IPS-15b (cell line): ENCODE results near the gene ERMARD.
A peak's percentile ranks its signal among the peaks of the same experiment; 100 is the strongest.

ENCODE experiments used
- H3K27me3 ChIP-seq: one replicate; pipeline ENCODE4 v1.6.1; 2013; ENCODE audit warnings: low read length; ENCODE audit not compliant: control insufficient read depth, insufficient read depth
- H3K36me3 ChIP-seq: one replicate; pipeline ENCODE4 v1.6.1; 2013; ENCODE audit warnings: low read length; ENCODE audit not compliant: control insufficient read depth, insufficient read depth
- H3K4me1 ChIP-seq: one replicate; pipeline ENCODE4 v1.6.1; 2013; ENCODE audit warnings: mild to moderate bottlenecking, low read length; ENCODE audit not compliant: control insufficient read depth, insufficient read depth
- H3K4me3 ChIP-seq: one replicate; pipeline ENCODE4 v1.5.1; 2013; ENCODE audit warnings: low read depth, low read length
- H3K9ac ChIP-seq: one replicate; pipeline ENCODE4 v1.6.1; 2013; ENCODE audit warnings: low read depth, mild to moderate bottlenecking, low read length
- H3K9me3 ChIP-seq: one replicate; pipeline ENCODE4 v1.6.1; 2013; ENCODE audit warnings: mild to moderate bottlenecking, low read length; ENCODE audit not compliant: control insufficient read depth, insufficient read depth

ERMARD gene

DNA sequence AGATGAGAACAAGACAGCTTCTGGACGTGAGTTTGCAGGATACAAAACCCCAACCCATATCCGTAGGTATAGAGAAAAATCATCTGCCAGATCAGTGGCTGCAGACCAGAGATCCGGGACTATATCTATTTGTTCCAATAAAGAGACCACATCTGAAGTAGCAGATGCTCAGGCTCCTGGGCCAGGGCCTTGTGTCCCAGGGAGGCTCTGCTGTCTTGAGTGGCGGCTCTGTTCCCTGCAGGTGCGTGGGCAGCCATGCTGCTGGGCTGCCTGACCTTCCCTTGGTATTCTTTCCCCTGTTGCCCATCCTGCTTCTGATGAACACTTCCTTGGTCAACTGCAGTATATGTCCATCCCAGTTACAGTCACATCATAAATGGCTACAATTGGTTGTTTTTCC lies 34.9 kb downstream of the ERMARD start:
- Histone ChIP-seq H3K36me3 (no peaks in the 10 kb centered on the region), H3K4me1 (no peaks in the 10 kb centered on the region), H3K4me3 (no peak overlapping the region), H3K27me3 (peaks cover 13% of the 10 kb centered on the region), H3K9me3 (no peaks in the 10 kb centered on the region), H3K9ac (no peak overlapping the region)

DNA sequence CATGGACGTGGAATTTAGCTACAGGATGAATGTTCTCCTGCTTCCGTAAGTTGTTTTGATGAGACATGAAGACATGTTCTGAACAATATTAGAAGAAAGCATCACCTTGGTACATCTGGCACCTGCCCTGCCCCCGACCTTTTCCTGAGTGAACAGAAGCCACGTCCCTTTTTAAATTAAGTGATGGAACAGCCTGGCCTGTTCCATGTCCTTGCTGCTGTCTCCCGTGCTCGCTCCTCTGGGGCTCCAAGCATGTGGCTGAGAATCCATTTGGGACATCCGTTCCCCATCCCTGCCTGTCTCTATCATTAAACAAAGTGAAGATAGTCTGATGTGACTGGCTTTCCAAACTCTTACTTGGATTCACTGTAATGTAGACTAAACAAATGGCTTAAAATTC lies 36.4 kb downstream of the ERMARD start:
- Histone ChIP-seq H3K36me3 (no peaks in the 10 kb centered on the region), H3K9me3 (no peaks in the 10 kb centered on the region), H3K4me1 (no peaks in the 10 kb centered on the region), H3K27me3 (peaks cover 16% of the 10 kb centered on the region), H3K4me3 (no peak overlapping the region), H3K9ac (no peak overlapping the region)

- peaks cover 16% of the 10 kb centered on the region for H3K27me3 ChIP-seq
- H3K4me1 ChIP-seq = no peaks in the 10 kb centered on the region
- H3K36me3 ChIP-seq = no peaks in the 10 kb centered on the region
- no peak overlapping the region for H3K9ac ChIP-seq
- no peak overlapping the region for H3K4me3 ChIP-seq
- no peaks in the 10 kb centered on the region for H3K9me3 ChIP-seq
Observed at GRCh38 chr6:169788809-169789145, 37.4 kb downstream of the ERMARD start.

DNA sequence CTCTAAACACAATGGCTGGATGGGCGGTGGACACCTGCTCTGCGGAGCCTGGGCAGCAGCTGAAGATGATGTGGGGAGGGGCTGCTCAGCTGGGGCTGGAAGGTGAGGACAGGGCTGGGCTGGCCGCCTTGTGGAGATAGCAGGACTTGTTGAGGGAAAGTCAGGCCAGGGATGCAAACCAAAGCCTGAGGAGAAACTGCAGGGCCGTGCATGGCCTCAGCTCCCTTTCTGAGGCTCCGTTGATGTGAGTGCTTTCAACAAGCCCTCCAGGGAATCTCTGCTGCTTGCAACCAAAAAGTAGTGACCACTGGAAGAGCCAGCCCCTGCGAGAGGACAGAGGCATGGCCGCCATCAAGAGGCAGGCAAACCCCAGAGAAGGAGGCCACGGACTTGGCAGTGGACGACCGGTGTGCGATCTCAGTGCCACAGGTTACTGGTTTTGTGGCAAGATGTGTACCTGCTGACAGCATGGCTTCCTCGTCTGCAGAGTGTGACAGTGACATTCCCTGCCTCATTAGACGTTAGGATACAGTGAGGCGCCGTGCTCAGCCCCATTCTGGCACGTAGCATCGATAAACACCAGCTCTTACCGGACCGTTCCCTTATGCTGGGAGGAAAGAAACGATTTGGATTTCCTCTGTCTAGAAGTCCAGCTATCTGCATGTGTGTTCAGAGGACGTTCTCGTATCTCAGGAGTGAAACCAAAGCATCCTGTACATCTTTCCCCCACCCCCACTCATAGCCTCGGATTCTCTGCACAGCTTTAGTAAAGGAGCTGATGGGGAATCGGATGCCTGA lies 37.9 kb downstream of the ERMARD start:
- Histone ChIP-seq H3K27me3 (peaks cover 16% of the 10 kb centered on the region), H3K9ac (no peak overlapping the region), H3K9me3 (no peaks in the 10 kb centered on the region), H3K36me3 (no peaks in the 10 kb centered on the region), H3K4me3 (no peak overlapping the region), H3K4me1 (no peaks in the 10 kb centered on the region)

DNA sequence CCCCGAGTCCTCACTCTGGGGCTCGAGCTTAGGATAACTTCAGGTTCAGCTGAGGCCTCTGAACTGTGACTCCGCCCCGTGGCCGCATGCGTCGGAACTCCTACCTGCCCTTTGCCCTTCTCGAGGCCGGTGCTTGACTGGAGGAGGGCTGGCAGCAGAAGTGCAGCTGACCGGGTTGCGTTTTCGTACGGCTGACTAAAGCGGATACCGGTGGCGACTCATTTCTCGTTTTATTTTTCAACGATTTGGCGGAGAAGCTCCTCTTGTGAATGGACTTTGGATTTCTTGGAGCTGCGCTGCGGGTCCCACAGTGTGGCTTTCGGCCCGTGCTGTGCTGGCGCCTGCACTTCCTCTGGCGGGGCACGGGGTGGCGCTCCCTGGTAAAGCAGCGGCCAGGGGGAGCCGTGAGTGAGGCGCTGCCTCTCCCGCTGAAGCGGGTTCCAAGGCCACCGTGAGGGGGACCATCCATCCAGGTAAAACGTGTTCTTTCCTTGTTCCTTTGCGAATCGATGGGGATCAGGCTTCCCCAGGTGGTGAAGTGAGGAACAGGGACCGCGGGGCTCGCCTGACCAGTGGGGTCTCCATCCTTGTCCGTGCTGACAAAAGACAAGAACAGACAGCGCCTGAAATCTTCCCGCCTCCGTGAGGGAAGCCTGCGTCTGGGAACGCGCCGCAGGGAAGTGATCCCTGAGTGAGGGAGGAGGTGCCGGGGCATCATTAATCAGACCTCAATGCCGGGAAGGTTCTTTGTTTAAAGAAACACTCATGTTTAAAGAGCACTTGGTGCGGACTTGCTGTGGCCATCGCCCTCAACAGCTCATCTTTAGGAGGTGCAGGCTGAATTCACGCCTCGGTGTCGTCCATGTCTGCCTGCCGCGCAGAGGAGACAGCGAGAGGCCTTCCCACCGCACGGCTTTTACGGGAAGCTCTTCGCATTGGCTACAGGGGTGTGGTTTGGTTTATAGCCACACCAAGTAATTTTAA lies 38.8 kb downstream of the ERMARD start:
- peaks cover 16% of the 10 kb centered on the region for H3K27me3 ChIP-seq
- no peaks in the 10 kb centered on the region for H3K4me1 ChIP-seq
- H3K9ac ChIP-seq = no peak overlapping the region

GRCh38 chr6:169791721-169792131 lies 40.3 kb downstream of the ERMARD start:
- H3K27me3 ChIP-seq = peaks cover 16% of the 10 kb centered on the region
- H3K4me1 ChIP-seq = no peaks in the 10 kb centered on the region
- no peak overlapping the region for H3K9ac ChIP-seq
- H3K9me3 ChIP-seq = no peaks in the 10 kb centered on the region
- H3K36me3 ChIP-seq = no peaks in the 10 kb centered on the region
- no peak overlapping the region for H3K4me3 ChIP-seq

More for the DNA sequence above, 38.8 kb downstream of the ERMARD start:
- Histone ChIP-seq H3K36me3 (no peaks in the 10 kb centered on the region), H3K4me3 (peak overlapping the region; percentile 62), H3K9me3 (no peaks in the 10 kb centered on the region)

GRCh38 chr6:169792306-169793015 lies 41.0 kb downstream of the ERMARD start:
- Histone ChIP-seq H3K9me3 (no peaks in the 10 kb centered on the region), H3K9ac (no peak overlapping the region), H3K4me1 (no peaks in the 10 kb centered on the region), H3K36me3 (no peaks in the 10 kb centered on the region), H3K27me3 (peaks cover 16% of the 10 kb centered on the region), H3K4me3 (no peak overlapping the region)

- Histone ChIP-seq H3K4me1 (no peaks in the 10 kb centered on the region), H3K27me3 (peaks cover 16% of the 10 kb centered on the region), H3K9me3 (no peaks in the 10 kb centered on the region), H3K36me3 (no peaks in the 10 kb centered on the region), H3K9ac (no peak overlapping the region), H3K4me3 (no peak overlapping the region)
Observed at GRCh38 chr6:169793408-169793807, 42.0 kb downstream of the ERMARD start.

DNA sequence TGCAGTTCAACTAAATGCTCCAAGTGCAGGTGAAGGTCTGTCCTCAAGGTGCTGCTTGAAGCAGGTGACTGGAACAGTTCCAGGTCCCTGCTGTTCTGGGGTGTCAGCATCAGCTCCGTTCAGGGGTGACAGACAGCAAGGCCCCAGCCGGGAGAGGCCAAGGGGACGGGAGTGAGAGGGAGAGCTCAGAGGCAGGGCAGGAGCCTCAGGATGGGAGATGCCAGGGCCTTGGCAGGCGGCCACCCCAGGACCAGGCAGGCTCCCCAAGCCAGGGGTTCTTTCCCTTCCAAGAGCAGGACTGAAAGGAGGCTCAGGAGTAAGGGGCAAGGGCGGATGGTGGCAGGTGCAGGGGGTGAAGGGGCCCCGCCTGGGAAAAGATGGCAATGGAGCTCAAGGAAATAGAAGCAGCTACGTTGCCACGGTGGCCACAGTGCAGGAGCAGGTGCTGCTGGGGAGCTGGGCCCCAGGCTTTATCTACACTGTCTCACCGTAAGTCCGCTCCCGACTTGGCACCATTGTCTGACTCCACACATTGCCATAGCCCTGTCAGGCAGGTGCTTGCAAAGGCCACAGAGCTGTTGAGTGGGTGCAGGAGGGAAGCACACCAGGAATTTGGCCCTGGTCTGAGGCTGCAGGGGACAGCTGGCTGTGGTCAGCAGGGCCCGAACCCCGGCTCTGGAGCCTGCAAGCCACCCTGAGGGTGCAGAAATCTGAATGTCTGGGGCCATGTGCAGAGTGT lies 43.1 kb downstream of the ERMARD start:
- Histone ChIP-seq H3K9me3 (no peaks in the 10 kb centered on the region), H3K36me3 (no peaks in the 10 kb centered on the region), H3K27me3 (peaks cover 15% of the 10 kb centered on the region), H3K9ac (no peak overlapping the region), H3K4me1 (no peaks in the 10 kb centered on the region), H3K4me3 (no peak overlapping the region)

DNA sequence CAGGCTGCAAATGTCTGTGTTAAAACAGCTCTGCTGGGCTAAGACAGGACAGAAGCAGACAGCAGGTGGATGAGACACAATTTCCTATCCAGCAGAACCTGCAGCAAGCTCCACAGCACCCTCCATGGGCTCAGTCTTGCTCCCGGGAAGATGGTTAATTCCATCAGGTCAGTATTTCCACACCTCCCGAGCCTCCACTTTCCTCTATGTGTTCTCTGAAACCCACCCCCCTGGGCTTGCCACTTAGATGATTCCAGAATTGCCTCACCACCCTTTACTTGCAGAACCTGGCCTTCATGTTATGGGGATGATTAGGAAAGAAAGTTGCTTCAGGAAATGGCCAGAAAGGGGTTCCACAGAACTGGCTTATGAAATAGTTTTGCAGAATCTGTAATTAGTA lies 43.8 kb downstream of the ERMARD start:
- no peaks in the 10 kb centered on the region for H3K36me3 ChIP-seq
- no peak overlapping the region for H3K9ac ChIP-seq
- H3K4me3 ChIP-seq = no peak overlapping the region
- no peaks in the 10 kb centered on the region for H3K4me1 ChIP-seq
- H3K9me3 ChIP-seq = no peaks in the 10 kb centered on the region
- peaks cover 13% of the 10 kb centered on the region for H3K27me3 ChIP-seq
